Measurements from ENCODE around the gene SHOC2. TPM values are rescaled to one million over a fixed set of nuclear protein-coding genes. Genes with fewer than 3 reads are reported as not detected.
A peak's percentile ranks its signal among the peaks of the same experiment; 100 is the strongest.

Gene SHOC2
- polyA plus RNA-seq, 1 donor from 2014 or later: 46.0 TPM

DNA sequence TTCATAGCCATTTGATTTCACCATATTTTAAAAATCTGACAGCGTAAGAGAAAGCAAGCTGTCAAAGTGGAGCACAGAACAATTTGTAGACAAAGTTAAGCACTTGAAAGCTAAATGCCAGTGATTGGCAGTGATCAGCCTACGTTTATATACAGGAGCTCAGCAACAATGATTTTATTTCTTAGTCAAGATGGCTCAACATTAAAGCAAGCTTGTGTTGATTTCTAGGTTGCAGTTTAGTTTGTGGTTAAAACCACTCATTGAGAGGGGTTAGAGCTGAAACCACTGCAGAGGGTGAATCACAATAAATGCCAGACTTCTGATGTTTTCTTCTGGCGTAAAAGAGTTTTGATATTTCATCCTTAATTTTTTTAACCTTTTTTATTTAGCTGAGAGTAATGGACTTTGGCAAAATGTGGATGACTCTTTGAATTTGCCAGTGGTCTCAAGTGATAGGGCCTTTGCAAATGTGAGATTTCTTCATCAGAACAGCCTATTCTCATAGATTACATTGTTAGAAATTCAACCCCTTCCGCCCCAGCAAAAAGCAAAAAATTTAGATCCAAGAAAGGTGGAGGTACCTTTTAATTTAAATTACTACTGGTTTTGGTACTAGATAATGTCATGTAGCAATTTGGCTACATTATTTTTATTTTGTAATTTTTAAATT lies 73.8 kb downstream of the SHOC2 start:
- Histone ChIP-seq H2AFZ (ENCODE audit: low read depth, low read length) (no peak overlapping the region), H3K79me2 (replicated peaks; ENCODE audit: insufficient read depth, low read length) (peaks cover 10% of the 10 kb centered on the region), H3K36me3 (ENCODE audit: insufficient read depth, low read length) (no peaks in the 10 kb centered on the region), H3K9ac (ENCODE audit: low read length) (no peak overlapping the region), H3K4me3 (ENCODE audit: low read length) (no peak overlapping the region), H3K27ac (ENCODE audit: low read length) (no peak overlapping the region), H3K4me2 (ENCODE audit: low read length) (peak overlapping the region; percentile 4), H3K9me3 (ENCODE audit: low read length) (no peaks in the 10 kb centered on the region), H3K27me3 (ENCODE audit: insufficient read depth, low read depth, low read length) (no peaks in the 10 kb centered on the region), H3F3A (ENCODE audit: insufficient read depth, low read length, poor library complexity, severe bottlenecking) (no peaks in the 10 kb centered on the region), H3K9me2 (ENCODE audit: insufficient read depth, low read length) (no peaks in the 10 kb centered on the region), H4K20me1 (ENCODE audit: insufficient read depth) (no peaks in the 10 kb centered on the region)
- TF ChIP-seq SMC3 (conservative IDR thresholded peaks at IDR 0.05; ENCODE audit: poor library complexity) (no peak), RAD21 (conservative IDR thresholded peaks at IDR 0.05) (no peak), POLR2AphosphoS5 (IDR thresholded peaks at IDR 0.05) (peak; percentile 33), TAF1 (IDR thresholded peaks at IDR 0.05; ENCODE audit: low read depth) (no peak), EZH2 (IDR thresholded peaks at IDR 0.05; ENCODE audit: borderline replicate concordance, insufficient read depth, low read length, poor library complexity, severe bottlenecking) (no peak), MXI1 (conservative IDR thresholded peaks at IDR 0.05; ENCODE audit: poor library complexity, severe bottlenecking) (no peak), EP300 (conservative IDR thresholded peaks at IDR 0.05; ENCODE audit: poor library complexity, severe bottlenecking) (peak; percentile 75)
- TF ChIP-seq, protein P1, sequence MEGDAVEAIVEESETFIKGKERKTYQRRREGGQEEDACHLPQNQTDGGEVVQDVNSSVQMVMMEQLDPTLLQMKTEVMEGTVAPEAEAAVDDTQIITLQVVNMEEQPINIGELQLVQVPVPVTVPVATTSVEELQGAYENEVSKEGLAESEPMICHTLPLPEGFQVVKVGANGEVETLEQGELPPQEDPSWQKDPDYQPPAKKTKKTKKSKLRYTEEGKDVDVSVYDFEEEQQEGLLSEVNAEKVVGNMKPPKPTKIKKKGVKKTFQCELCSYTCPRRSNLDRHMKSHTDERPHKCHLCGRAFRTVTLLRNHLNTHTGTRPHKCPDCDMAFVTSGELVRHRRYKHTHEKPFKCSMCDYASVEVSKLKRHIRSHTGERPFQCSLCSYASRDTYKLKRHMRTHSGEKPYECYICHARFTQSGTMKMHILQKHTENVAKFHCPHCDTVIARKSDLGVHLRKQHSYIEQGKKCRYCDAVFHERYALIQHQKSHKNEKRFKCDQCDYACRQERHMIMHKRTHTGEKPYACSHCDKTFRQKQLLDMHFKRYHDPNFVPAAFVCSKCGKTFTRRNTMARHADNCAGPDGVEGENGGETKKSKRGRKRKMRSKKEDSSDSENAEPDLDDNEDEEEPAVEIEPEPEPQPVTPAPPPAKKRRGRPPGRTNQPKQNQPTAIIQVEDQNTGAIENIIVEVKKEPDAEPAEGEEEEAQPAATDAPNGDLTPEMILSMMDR (IDR thresholded peaks at IDR 0.05; ENCODE audit: poor library complexity, severe bottlenecking): no peak
- TF ChIP-seq, protein P2, sequence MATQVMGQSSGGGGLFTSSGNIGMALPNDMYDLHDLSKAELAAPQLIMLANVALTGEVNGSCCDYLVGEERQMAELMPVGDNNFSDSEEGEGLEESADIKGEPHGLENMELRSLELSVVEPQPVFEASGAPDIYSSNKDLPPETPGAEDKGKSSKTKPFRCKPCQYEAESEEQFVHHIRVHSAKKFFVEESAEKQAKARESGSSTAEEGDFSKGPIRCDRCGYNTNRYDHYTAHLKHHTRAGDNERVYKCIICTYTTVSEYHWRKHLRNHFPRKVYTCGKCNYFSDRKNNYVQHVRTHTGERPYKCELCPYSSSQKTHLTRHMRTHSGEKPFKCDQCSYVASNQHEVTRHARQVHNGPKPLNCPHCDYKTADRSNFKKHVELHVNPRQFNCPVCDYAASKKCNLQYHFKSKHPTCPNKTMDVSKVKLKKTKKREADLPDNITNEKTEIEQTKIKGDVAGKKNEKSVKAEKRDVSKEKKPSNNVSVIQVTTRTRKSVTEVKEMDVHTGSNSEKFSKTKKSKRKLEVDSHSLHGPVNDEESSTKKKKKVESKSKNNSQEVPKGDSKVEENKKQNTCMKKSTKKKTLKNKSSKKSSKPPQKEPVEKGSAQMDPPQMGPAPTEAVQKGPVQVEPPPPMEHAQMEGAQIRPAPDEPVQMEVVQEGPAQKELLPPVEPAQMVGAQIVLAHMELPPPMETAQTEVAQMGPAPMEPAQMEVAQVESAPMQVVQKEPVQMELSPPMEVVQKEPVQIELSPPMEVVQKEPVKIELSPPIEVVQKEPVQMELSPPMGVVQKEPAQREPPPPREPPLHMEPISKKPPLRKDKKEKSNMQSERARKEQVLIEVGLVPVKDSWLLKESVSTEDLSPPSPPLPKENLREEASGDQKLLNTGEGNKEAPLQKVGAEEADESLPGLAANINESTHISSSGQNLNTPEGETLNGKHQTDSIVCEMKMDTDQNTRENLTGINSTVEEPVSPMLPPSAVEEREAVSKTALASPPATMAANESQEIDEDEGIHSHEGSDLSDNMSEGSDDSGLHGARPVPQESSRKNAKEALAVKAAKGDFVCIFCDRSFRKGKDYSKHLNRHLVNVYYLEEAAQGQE (IDR thresholded peaks at IDR 0.05; ENCODE audit: borderline replicate concordance): no peak

DNA sequence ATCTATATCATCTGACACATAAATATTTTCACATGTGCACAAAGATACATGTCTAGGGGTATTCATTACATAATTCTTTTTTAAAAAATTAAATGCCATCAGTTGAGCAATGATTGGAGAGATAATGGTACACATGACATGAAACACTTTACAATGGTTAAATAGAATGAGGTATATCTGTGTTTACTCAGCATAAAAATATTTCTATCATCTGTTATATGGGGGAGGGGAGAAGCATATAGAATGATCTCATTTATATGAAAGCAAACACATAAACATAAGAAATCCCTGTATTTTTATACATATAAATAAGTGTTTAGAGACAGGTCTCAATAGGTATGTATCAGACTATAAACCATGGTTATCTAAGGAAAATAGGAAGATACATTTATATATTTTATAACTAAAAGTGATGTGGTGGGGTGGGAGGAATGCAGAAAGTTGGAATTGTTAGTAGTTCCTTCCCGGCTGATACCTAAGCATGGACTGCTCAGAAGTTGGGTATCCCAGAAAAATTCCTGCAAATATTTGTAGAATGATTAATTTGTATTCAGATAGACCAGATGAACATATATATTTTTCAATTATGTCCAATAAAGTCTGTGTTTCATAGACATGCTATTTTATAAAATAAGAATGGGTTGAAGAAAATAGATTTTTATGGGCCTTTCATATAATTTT lies 75.1 kb downstream of the SHOC2 start:
- Histone ChIP-seq H3K9me3 (ENCODE audit: low read length) (no peaks in the 10 kb centered on the region), H3K4me2 (ENCODE audit: low read length) (no peak overlapping the region), H2AFZ (ENCODE audit: low read depth, low read length) (no peak overlapping the region), H3K9ac (ENCODE audit: low read length) (no peak overlapping the region), H4K20me1 (ENCODE audit: insufficient read depth) (no peaks in the 10 kb centered on the region), H3K4me3 (ENCODE audit: low read length) (no peak overlapping the region), H3K79me2 (replicated peaks; ENCODE audit: insufficient read depth, low read length) (peaks cover 10% of the 10 kb centered on the region), H3F3A (ENCODE audit: insufficient read depth, low read length, poor library complexity, severe bottlenecking) (no peaks in the 10 kb centered on the region), H3K9me2 (ENCODE audit: insufficient read depth, low read length) (no peaks in the 10 kb centered on the region), H3K27ac (ENCODE audit: low read length) (no peak overlapping the region), H3K27me3 (ENCODE audit: insufficient read depth, low read depth, low read length) (no peaks in the 10 kb centered on the region), H3K36me3 (ENCODE audit: insufficient read depth, low read length) (no peaks in the 10 kb centered on the region)
- TF ChIP-seq EZH2 (IDR thresholded peaks at IDR 0.05; ENCODE audit: borderline replicate concordance, insufficient read depth, low read length, poor library complexity, severe bottlenecking) (no peak), EP300 (conservative IDR thresholded peaks at IDR 0.05; ENCODE audit: poor library complexity, severe bottlenecking) (no peak), RAD21 (conservative IDR thresholded peaks at IDR 0.05) (no peak), TAF1 (IDR thresholded peaks at IDR 0.05; ENCODE audit: low read depth) (no peak), MXI1 (conservative IDR thresholded peaks at IDR 0.05; ENCODE audit: poor library complexity, severe bottlenecking) (no peak), SMC3 (conservative IDR thresholded peaks at IDR 0.05; ENCODE audit: poor library complexity) (no peak), POLR2AphosphoS5 (IDR thresholded peaks at IDR 0.05) (no peak)
- TF ChIP-seq, protein P1 (IDR thresholded peaks at IDR 0.05; ENCODE audit: poor library complexity, severe bottlenecking): no peak
- TF ChIP-seq, protein P2 (IDR thresholded peaks at IDR 0.05; ENCODE audit: borderline replicate concordance): no peak
